SKM-1 (cell line): ENCODE data around the gene TFCP2L1.
A peak's percentile ranks its signal among the peaks of the same experiment; 100 is the strongest.
"Not testable (repeated sequence)": the region's sequence is repeated elsewhere in the genome, so short reads cannot be mapped to it uniquely, and the experiment has no call there.

Source experiments
- DNase-seq: peaks from one replicate; lab custom pipeline; 2025; ENCODE audit not compliant: unreplicated experiment; lab: John Stamatoyannopoulos, UW

TFCP2L1 gene

GRCh38 chr2:121284463-121285449 lies at the start of gene TFCP2L1:
TSS of gene TFCP2L1 (minus strand) at chr2:121285202. CDS start at chr2:121285109, 93 bp downstream.
- DNase-seq: no peak

- DNase-seq: no peak
Observed at GRCh38 chr2:121333834-121334558, 49.0 kb upstream of the TFCP2L1 start.

GRCh38 chr2:121333231-121333630 lies 48.2 kb upstream of the TFCP2L1 start:
- DNase-seq: no peak

- DNase-seq: not testable (repeated sequence)
Observed at GRCh38 chr2:121331324-121331723, 46.3 kb upstream of the TFCP2L1 start.

GRCh38 chr2:121330921-121331320 lies 45.9 kb upstream of the TFCP2L1 start:
- no peak for DNase-seq

GRCh38 chr2:121329786-121330185 lies 44.8 kb upstream of the TFCP2L1 start:
- DNase-seq: no peak

GRCh38 chr2:121326628-121327027 lies 41.6 kb upstream of the TFCP2L1 start:
- DNase-seq: no peak

GRCh38 chr2:121324601-121325000 lies 39.6 kb upstream of the TFCP2L1 start:
- DNase-seq: no peak

- no peak for DNase-seq
Observed at GRCh38 chr2:121321476-121321875, 36.5 kb upstream of the TFCP2L1 start.

GRCh38 chr2:121319941-121320340 lies 34.9 kb upstream of the TFCP2L1 start:
- DNase-seq: no peak

GRCh38 chr2:121316986-121317385 lies 32.0 kb upstream of the TFCP2L1 start:
- no peak for DNase-seq

GRCh38 chr2:121313701-121314100 lies 28.7 kb upstream of the TFCP2L1 start:
- DNase-seq: not testable (repeated sequence)

GRCh38 chr2:121309801-121310200 lies 24.8 kb upstream of the TFCP2L1 start:
- no peak for DNase-seq

- DNase-seq: no peak
Observed at GRCh38 chr2:121309323-121309722, 24.3 kb upstream of the TFCP2L1 start.

GRCh38 chr2:121307048-121307447 lies 22.0 kb upstream of the TFCP2L1 start:
- no peak for DNase-seq

- no peak for DNase-seq
Observed at GRCh38 chr2:121304941-121305340, 19.9 kb upstream of the TFCP2L1 start.

- no peak for DNase-seq
Observed at GRCh38 chr2:121303531-121304263, 18.7 kb upstream of the TFCP2L1 start.

GRCh38 chr2:121301190-121301589 lies 16.2 kb upstream of the TFCP2L1 start:
- DNase-seq: not testable (repeated sequence)

- DNase-seq: no peak
Observed at GRCh38 chr2:121298476-121298875, 13.5 kb upstream of the TFCP2L1 start.

GRCh38 chr2:121297866-121298265 lies 12.9 kb upstream of the TFCP2L1 start:
- not testable (repeated sequence) for DNase-seq

- peak; percentile 14 for DNase-seq
Observed at GRCh38 chr2:121297217-121297830, 12.3 kb upstream of the TFCP2L1 start.
